ENCODE results near the gene ESPN.

DNA sequence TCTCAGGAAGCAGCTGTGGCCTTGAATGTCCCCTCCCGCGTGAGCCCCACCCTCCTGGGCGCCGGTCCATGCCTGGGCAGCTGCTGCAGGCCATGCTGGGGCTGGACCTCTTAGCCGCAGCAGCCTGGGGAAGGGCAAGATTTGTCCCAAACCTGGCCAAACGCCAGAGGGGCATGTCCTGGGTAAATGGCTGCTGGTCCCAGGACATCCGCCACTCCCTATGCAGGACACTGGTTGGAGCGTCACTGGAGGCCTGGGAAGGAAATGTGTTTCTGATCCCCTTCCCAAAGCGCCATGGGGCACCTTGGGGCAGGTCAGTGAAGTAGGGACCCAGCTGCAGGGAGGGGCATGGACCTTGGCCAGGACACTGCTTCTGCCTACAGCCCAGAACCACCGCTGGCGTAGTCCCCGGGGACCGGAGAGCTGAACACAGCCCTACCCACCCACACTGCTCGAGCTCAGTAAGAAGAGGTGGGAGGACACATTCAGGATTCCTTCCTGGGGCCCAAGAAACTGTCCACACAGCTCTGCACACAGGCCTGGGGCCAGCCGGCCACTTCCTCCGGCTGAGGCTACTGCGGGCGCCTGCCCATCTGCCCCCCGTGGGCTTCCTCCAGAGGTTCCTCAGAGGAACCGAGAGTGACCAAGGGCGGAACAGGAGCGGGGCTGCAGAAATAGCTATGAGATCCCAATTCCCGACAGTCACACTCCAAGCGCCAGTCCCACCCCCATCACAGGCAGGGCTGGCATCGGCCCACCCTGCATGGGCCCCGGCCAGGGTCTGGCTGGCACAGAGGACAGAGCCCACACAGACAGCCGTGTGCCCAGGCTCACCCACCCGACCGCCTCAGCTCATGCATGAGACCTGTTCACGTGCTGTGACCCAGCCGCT, 77.7 kb downstream of the ESPN start:
- TF ChIP-seq CTCF (IDR thresholded peaks at IDR 0.05; ENCODE audit: insufficient read depth, low read depth, low read length), result no peak
- TF ChIP-seq EZH2 (IDR thresholded peaks at IDR 0.05; ENCODE audit: insufficient read depth, low read length), result no peak
